Spinal cord (tissue), 4 donors: Measurements from ENCODE around the gene CDH1. TPM values are rescaled to one million over a fixed set of nuclear protein-coding genes. Genes with fewer than 3 reads are reported as not detected.

Experiments
- polyA plus RNA-seq, 2 donors: library from polyadenylated mRNA; unstranded; fragments of 120-200 nt; gene quantifications; one replicate each; pipeline ENCODE4 v1.2.1, GENCODE V29; 2013; ENCODE audit not compliant: insufficient read length in 2 of 2
- small RNA-seq: library from RNA; depleted of rRNA; stranded (forward); fragments of <200 nt; gene quantifications from one replicate; pipeline ENCODE3, GENCODE V24; 2014; ENCODE audit warnings: low replicate concordance
- total RNA-seq, 2 donors: library from RNA; depleted of rRNA in 1 of 2; stranded (reverse); fragments of 120-200 nt in 1 of 2; fragments of >200 nt in 1 of 2; gene quantifications; one replicate each; pipeline versions ENCODE4 v1.2.3 to v1.2.4, GENCODE V29; 2013 to 2014

Gene CDH1
- total and polyA plus RNA-seq, 4 donors: 23.6 to 45.4 (median 31.9) TPM

Small RNAs within 50 kb of the gene (small RNA-seq; reads per million reads assigned to genes)
- not detected for gene RNA5SP429

Other genes with a start within 250 kb of the CDH1 start
- gene ZFP90, start 198.0 kb upstream of the CDH1 start, total RNA-seq: 10 to 100 TPM; 62.6 to 65.6 TPM
- gene ZFP90, start 198.0 kb upstream of the CDH1 start, polyA plus RNA-seq: 10 to 100 TPM; 43.1 to 54.5 TPM
- 10 to 100 TPM in 1 of 2 donors, 1 to 10 TPM in 1; 9.3 to 28.3 TPM for gene CDH3, start 92.0 kb upstream of the CDH1 start, total RNA-seq
- gene CDH3, start 92.0 kb upstream of the CDH1 start, polyA plus RNA-seq: 10 to 100 TPM; 22.9 to 29.5 TPM
- 10 to 100 TPM; 16.4 to 24.8 TPM for gene TANGO6, start 106.2 kb downstream of the CDH1 start, total RNA-seq
- 10 to 100 TPM; 10.7 to 11.5 TPM for gene TANGO6, start 106.2 kb downstream of the CDH1 start, polyA plus RNA-seq